Epithelial cell of esophagus (primary cell): ENCODE data around the gene MEGF6.

Experiments
- DNase-seq: peaks from one replicate; pipeline ENCODE4 v3.0.0; 2010; ENCODE audit warnings: low read depth
- H3K4me3 ChIP-seq: 2 replicates; pipeline ENCODE4 v1.5.1; 2011; ENCODE audit warnings: mild to moderate bottlenecking, low read length, control low read depth
- TF ChIP-seq, protein P1 (sequence below): IDR thresholded peaks from 2 replicates; pipeline ENCODE4 v1.5.1; 2011; ENCODE audit warnings: low read depth, mild to moderate bottlenecking, low read length, control low read depth, inconsistent platforms; ENCODE audit not compliant: insufficient read depth; ENCODE audit errors: missing control alignments

The MEGF6 gene

GRCh38 chr1:3597599-3597964 is 13.7 kb downstream of the MEGF6 start:
- DNase-seq: no peak
- no peak overlapping the region for H3K4me3 ChIP-seq
- TF ChIP-seq, protein P1, sequence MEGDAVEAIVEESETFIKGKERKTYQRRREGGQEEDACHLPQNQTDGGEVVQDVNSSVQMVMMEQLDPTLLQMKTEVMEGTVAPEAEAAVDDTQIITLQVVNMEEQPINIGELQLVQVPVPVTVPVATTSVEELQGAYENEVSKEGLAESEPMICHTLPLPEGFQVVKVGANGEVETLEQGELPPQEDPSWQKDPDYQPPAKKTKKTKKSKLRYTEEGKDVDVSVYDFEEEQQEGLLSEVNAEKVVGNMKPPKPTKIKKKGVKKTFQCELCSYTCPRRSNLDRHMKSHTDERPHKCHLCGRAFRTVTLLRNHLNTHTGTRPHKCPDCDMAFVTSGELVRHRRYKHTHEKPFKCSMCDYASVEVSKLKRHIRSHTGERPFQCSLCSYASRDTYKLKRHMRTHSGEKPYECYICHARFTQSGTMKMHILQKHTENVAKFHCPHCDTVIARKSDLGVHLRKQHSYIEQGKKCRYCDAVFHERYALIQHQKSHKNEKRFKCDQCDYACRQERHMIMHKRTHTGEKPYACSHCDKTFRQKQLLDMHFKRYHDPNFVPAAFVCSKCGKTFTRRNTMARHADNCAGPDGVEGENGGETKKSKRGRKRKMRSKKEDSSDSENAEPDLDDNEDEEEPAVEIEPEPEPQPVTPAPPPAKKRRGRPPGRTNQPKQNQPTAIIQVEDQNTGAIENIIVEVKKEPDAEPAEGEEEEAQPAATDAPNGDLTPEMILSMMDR: no peak

DNA sequence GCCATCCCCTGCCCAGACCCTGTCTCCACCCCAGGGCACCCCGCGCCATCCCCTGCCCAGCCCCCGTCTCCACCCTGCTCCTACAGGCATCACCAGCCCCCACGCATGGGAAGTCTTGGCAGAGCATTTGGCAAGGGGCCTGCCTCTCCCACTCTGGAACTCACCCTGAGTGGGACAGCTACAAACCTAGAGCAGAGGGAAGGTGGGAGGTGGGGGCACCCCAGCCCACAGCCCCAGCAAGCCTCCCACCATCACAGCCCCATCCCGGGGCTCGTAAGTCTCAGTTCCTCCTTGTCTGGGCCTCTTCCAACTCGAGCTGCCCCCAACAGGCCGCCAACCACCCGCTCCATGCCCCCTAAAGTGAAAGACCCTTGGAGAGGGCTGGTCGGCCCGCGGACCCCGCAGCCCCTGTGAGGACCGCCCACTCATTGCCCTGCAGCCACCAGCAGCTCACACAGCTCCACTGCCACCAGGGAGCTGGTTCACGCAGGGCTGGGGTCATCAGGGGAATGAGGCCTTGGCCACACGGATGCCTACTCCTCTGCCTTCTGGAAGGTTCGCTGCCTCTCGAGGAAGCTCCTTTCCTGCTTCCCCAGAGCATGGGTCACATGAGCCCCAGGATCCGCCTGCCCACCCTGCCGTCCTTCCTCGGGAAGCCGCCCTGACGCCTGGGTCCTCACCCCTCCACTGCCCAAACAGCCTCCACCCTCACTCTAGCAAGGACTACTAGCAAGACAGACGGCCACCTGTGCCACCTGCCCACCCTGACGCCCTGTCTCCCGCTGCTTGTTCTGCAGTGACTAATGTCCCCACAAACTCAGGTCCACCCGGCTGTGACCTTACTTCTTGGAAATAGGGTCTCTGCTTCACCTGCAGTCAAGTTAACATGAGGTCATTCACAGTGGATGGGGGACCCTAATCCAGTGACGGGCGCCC is 14.4 kb downstream of the MEGF6 start:
- TF ChIP-seq, protein P1: no peak
- no peak overlapping the region for H3K4me3 ChIP-seq
- no peak for DNase-seq

- no peak for DNase-seq
- TF ChIP-seq, protein P1: no peak
These were observed 15.4 kb downstream of the MEGF6 start for GRCh38 chr1:3595949-3596348.

DNA sequence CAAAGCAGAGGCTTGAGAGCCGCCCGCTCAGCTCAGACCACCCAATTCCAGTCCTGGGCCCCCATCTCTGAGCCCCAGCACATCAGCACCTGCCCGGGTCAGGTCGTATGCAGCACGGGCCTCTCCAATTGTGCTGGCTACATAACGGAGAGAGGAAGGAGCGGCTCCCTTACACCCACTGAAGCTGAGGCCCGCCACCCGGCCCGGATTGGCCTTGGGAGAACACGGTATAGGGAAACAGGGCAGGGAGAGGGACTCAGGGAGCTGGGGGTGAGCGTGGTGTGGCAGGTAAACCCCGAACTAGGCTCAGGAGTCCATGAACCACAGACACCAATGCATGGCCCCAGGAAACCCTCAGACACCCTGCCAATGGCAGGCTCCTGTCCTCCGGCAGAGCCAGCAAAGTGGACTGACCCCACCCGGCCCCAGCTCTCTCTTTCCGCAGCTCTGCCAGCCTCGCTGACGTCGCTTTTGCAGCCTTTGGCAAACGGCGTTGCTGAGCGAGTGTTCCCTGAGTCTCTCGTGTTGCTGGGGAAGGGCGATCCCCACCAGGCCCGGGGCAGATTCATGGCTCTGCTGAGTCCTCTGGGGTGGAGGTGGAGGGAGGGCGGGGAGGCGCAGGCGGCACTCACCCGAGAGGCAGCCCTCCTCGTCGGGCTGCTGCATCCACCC is 16.5 kb downstream of the MEGF6 start:
- DNase-seq: no peak
- TF ChIP-seq, protein P1: no peak

More at GRCh38 chr1:3595949-3596348, 15.4 kb downstream of the MEGF6 start:
- H3K4me3 ChIP-seq: no peak overlapping the region

DNA sequence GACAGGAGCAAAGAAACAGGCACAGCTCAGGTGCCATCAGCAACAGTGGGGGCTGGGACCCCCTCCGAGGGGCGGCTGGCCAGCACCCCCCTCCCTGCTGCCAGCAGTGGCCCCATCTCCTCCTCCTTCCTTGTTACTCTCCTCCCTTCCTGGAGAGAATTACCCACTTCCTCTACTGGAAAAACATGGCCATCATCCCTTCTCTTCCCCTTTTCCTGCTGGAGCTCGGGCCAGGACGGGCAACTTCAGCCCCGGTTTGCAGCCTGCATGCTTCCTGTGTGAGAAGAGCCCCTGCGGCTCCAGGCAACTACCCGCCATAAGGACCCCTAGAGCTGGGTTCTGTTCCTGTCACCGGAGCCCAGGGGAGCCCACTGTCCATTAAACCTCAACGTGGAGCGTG is 17.6 kb downstream of the MEGF6 start:
- H3K4me3 ChIP-seq: no peak overlapping the region
- DNase-seq: no peak
- TF ChIP-seq, protein P1: no peak

More for the DNA sequence above, 16.5 kb downstream of the MEGF6 start:
- H3K4me3 ChIP-seq: no peak overlapping the region

- TF ChIP-seq, protein P1: no peak
- no peak overlapping the region for H3K4me3 ChIP-seq
- no peak for DNase-seq
These were observed 18.0 kb downstream of the MEGF6 start for GRCh38 chr1:3593334-3593733.
